HG03469 (cell line): ENCODE measurements around the gene CHCHD6.

ENCODE experiments used
- ATAC-seq: cut with Tn5 transposase; IDR thresholded peaks from one replicate; pipeline ENCODE4 v1.9.1; 2021; ENCODE audit warnings: mild to moderate bottlenecking, moderate library complexity, moderate number of reproducible peaks; ENCODE audit not compliant: unreplicated experiment

CHCHD6 gene

DNA sequence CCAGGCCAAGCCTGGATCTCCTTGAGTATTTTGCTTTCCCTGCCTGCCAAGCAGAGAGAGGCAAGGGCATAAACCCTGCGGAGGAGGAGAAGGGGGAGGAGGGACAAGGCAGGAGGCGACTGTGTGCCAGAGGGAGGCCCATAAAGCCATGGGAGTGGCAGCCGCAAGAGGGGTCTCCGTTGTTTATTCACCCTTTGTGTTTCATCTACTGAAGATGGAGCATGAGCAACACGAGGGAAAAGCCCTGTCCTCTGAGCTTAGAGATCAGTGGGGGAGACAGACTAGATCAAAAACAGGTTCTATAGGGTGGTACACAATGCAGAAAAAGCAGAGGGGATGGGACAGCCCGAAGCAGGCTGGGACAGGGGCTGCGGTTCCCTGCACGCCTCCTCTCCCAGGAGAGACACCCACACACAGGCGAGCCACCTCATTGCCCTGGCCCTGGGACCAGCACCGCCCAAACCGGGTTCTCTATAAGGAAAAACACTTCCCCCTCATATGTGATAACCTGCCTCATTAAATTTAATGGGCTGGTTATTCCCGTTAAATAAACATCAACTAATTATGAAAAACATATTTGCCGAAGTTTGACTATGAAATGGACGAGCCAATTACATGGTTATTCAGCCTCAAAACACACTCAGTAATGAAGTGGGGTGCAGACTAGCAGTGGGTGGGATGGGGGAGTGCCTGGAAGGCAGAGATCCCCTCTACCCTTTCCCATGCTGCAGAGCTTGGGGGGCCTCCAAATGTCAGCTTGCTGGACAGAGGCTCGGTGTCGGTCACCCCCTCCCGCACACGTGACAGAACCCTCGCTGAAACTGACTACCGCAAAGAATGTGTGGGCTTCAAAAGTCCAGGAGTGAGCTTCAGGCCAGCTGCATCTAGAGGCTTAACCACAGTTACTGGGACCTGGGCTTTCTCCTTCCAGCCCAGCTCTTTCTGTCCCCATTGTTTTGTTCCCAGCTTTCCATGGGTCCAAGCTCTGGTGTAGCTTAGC, 264.7 kb downstream of the CHCHD6 start:
- ATAC-seq = no peak

DNA sequence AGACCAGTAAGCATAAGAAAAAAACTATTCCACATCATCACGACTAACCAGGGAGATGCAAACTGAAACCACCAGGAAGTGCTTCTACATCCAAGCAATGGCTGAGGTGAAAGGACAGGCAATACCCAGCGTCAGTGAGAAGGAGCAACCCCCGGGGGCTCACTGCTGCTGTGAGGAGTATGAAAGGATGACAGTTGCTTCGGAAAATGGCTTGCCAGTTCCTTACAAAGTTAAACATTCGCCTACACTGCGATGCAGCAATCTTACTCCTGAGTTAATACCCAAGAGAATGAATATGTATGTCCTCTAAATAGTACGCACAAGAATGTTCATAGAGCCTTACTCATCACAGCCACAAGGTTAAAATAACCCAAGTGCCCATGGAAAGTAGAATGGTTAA, 265.5 kb downstream of the CHCHD6 start:
- no peak for ATAC-seq

- ATAC-seq = no peak
These were observed 266.1 kb downstream of the CHCHD6 start for GRCh38 chr3:126970101-126970500.

- no peak for ATAC-seq
These were observed 266.9 kb downstream of the CHCHD6 start for GRCh38 chr3:126970921-126971320.

GRCh38 chr3:126971891-126972351, 267.9 kb downstream of the CHCHD6 start:
- no peak for ATAC-seq

- no peak for ATAC-seq
These were observed 268.8 kb downstream of the CHCHD6 start for GRCh38 chr3:126972866-126973265.

DNA sequence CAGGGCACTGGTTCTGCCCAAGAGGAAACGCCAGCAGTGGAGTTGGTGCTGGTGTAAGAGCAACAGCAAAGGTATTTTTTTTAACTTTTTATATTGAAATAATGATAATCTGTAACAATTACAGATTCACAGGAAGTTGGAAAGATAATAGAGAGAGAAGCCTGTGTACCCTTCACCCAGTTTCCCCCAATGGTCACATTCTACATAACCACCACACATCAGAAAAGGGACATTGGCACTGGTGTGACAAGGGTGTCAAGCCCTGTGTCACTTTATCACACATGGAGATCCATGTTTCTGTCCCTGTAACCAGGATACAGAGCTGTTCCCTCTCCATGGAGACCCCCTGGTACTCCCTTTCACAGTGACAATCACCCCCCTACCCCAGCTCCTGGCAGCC, 269.8 kb downstream of the CHCHD6 start:
- ATAC-seq = no peak

- no peak for ATAC-seq
These were observed 270.7 kb downstream of the CHCHD6 start for GRCh38 chr3:126974756-126975155.

DNA sequence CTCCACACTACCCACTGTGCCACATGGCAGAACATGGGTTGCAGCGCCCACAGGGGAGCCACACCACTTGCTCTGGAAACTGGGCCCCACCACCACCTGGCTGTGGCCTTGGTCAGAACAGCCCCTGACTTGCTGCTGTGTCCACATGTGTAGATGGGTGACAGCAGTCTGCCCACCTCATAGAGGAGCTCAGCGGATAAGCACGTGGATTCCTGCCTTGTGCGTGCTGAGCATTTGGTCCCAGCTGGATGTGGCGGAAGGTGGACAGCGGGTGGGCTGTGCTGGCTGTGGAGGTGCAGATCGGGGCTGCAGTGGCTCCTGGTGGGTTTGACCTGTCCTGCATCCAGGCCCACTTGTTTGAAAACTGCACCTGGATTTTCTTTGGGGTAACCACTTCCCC, 272.9 kb downstream of the CHCHD6 start:
- ATAC-seq = no peak

DNA sequence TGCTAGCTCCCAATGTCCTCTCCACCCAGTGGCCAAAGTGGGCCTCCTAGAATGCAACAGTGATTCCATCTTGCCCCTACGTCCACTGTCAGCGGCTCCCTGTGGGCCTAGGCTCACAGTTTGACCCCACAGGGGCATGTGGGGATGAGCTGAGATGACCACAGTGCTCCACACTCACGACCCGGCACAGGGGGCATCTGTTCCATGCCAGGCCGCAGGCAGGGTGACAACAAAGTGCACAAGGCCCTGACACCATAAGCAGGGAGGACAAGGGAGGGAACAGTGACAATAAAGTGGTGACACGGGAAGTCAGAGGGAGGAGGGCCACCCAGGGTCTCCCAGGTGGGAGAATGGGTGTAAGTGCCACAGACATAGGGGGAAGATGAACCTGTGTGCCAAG, 273.8 kb downstream of the CHCHD6 start:
- ATAC-seq = no peak

DNA sequence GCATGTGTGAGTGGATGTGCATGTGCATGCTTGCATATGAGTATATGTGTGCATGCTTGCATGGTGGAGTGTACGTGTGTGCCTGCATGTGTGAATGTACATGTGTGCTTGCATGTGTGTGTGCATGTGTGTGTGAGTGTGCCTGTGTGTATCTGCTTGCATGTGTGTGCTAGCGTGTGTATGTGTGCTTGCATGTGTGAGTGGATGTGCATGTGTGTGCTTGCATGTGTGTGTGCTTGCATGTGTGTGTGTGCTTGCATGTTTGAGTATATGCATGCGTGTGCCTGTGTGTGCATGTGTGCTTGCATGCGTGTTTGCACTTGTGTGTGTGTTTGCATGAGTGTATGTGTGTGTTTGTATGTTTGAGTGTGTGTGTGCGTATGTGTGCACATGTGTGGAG, 274.3 kb downstream of the CHCHD6 start:
- ATAC-seq = no peak

DNA sequence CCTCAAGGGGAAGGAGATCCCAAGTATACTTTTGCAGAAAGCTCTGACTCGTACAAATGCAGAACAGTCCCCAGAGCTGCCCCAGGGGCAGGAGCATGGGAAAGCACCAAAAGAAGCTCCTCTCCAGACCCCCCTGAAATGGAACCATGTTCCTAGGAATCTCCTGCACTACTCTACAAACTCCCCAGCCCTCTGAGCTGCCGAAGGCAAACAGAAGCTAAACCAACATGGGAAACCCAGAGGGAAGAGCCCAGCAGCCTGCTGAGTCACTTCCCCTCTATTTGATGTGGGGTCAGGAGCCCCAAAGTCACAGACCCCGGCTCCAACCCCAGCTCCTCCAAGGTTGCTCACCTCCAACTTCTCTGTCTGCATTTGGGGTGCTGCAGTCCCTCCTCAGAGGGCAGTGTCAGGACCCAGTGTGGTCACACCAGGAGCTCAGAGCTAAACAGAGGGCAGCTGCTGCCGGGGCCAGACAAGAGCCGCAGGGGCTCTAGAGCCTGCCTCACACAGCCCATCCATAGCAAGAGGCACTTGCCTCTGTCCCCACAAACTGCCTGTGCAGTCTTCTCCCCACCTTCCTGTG, 275.1 kb downstream of the CHCHD6 start:
- no peak for ATAC-seq

GRCh38 chr3:126980266-126980811, 276.3 kb downstream of the CHCHD6 start:
- no peak for ATAC-seq

DNA sequence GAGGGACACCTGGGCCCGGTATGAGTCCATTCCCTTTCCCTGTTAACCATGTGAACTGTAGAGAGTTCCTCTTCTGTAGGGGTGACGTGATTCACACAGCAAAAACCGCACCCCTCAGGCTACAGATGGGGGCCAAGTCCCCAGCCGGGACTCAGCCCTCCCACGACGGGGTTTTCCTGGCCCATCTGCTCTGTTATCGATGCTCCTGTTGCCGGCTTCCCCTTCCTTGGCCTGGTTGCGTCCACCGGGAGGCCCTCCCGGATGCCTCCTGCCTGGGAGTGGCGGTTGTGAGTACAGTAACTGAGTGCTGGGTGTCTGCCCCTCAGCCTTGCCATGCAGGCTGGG, 278.1 kb downstream of the CHCHD6 start:
- ATAC-seq = peak; percentile 14

DNA sequence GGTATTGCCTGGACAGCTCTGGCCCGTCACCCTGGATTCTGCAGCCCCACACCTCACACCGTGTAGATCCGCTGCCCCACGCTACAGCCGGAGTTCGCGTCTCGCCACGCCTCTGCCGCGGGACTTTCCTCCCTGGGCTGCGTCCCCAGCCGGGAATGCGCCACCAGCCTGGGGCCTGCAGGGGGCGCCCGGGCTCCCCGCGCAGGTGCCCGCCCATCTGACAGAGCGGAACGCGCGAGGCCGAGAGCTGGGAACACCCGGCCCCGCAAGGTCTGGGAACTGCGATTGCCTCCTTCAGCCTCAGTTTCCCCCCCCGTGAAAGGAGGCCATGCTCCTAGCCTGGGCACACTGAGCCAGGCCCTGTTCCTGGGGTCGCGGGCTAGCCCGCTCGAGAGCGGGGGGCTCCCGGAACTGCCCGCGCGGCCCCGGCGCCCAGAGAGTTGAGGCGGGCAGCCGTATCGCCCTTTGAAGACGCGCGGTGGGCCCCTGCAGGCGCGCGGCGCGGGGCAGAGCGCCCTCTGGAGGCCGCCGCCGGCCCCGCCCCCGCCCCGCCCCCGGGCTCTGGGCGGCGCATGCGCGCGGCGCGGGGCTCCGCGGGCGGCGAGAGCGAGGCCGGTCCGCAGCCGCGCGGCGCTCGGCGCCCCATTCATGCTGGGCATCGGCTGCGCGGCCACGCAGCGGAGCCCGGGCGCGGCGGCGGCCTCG, 278.6 kb downstream of the CHCHD6 start, which contains the start of gene PLXNA1:
PLXNA1 (plus strand) TSS at position 645 of the 705 bp plus-strand sequence. CDS start 5,479 bp downstream, outside the sequence.
- ATAC-seq = peak; percentile 54

DNA sequence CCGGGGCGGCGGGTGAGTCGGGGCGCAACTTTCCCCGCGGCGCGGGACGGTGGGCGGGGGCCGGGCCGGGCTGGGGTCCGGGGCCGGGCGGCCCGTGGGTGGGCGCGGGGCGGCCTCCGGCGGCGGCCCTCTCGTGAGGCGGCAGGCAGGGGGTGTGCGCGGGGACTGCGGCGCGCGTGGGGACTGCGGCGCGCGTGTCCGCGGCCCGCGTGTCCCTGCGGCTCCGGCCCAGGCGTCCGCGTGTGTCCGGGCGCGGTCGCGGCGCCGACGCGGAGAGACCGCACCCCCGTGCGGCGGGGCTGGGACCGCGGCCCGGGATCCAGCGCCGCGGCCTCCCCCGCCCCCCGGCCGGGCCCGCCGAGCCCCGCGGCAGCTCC, 279.2 kb downstream of the CHCHD6 start:
- ATAC-seq = no peak

GRCh38 chr3:126983653-126984390, 279.8 kb downstream of the CHCHD6 start:
- no peak for ATAC-seq

- no peak for ATAC-seq
These were observed 280.5 kb downstream of the CHCHD6 start for GRCh38 chr3:126984391-126985131.

DNA sequence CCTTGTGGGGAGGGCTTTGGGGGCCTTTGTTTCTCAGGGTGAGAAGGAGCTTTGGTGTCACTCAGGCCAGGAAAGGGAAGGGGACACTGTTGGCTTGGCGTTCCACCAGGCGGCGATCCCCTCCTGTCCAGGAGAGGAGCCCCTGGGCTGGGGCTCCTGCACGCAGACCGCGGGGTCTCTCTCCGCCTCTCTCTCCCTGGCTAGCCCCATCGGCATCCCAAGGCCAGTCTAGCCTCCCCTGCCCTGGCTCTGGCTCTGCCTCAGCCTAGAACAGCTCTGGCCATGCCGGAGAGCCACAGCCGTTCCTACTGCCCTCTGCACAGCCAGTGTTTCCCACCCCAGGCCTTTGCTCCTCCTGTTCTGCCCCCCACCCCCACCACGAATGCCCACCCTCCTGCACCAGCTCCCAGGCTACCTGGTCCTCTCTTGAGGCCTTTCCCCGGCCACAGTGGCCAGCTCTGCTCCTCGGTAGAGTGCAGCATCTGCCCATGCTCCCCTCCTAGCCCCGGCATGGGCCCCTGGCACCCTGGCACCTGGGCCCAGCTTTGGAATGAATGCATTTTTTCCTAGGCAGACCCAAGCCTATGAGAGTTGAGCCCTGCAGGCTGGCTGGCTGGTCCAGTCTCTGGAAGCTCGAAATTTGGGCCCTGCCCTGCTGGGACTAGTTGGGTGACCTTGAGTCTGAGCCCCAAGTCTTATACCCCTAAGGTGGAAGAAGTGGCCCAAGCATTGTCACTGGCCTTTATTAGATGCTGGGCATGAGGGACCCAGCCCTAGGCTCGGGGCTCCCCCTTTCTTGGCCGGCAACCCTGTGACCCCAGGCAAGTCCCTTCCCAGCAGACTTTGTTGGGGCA, 281.3 kb downstream of the CHCHD6 start:
- no peak for ATAC-seq
